Epithelial cell of prostate (primary cell): ENCODE results near the gene SEPTIN8.

Experiments
- DNase-seq: peaks from one replicate; pipeline ENCODE4 v3.0.0-alpha.2; 2011; ENCODE audit warnings: low read depth, low spot score
- H3K27ac ChIP-seq: fragments of 450-650 bp; 2 replicates; pipeline ENCODE4 v1.5.1; 2017; ENCODE audit warnings: mild to moderate bottlenecking

SEPTIN8 gene

DNA sequence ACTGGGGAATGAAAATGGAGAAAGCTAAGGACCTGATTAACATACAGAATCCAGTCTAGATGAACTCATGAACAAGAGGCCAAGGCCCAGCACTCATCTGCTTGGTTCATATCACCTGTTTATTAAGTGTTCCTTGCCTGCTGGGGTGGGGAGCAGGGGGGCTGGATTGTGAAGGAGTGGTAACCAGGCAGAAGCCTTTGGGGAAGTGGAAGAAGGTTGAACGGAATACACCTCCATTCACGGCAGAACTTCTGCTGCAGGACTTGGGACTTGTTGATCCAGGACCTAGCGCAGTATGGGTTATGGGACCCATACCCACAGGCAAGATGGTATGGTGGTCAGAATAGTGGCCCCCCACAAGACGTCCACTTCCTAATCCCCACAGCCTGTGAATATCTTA is 8.8 kb upstream of the SEPTIN8 start:
- H3K27ac ChIP-seq, result no peak overlapping the region
- no peak for DNase-seq

DNA sequence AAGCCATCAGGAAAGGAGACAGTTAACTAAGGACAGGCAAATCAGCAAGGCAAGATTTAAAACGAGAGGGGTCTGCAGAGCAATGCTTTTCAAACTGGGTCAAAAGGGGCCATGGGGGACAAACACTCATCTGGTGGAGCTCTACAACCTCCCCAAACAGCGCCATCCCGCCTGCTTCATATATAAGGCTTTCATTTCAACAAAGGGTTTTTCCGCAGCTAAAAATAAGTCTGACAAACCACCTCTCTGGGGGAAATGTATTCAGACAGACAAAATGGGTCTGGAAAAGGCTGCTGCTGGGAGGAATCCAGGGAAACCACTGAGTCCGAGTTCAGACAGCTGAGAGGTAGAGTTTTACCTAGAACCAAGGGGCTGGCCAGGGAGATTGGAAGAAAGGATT is 8.3 kb upstream of the SEPTIN8 start:
- H3K27ac ChIP-seq, result no peak overlapping the region
- DNase-seq, result no peak

DNA sequence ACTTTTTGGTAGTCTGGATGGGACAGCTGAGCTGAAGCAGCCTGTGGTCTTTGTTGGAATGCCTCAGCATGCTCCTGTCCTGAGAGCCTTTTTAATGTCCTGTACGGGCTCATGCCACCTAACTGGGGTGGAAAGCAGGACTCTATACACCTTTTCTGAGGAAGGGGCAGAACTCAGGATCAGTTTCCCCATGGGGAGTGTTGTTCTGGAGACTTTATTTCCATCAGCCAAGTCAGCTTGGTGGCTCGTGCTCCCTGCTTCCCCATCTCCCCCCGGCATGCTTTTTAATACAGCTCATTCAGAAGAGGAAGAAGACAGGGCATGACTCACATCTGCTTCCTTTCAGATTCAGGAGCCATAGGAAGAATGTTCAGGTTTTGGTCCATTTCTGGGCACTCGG is 5.1 kb upstream of the SEPTIN8 start:
- no peak for DNase-seq
- peak overlapping the region; percentile 24 for H3K27ac ChIP-seq

DNA sequence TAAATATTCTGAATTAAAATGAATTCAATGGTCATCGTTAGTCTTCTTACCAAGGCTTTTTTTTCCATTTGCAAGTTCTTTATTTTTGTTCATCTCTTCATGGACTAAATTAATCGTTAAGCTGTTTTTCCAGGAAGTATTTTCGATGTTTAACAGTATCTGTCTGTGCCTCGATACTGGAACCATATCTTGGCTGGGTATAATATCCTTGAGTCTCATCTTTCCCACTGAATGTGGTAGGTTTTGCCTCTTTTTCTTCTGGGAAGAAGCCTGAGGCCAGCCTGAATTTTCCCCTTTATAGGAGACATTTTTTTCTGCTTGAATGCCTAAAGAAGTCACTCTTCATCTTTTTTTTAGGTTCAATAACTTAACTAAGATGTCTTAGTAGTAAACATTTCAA is 4.0 kb upstream of the SEPTIN8 start:
- no peak overlapping the region for H3K27ac ChIP-seq
- DNase-seq, result no peak

DNA sequence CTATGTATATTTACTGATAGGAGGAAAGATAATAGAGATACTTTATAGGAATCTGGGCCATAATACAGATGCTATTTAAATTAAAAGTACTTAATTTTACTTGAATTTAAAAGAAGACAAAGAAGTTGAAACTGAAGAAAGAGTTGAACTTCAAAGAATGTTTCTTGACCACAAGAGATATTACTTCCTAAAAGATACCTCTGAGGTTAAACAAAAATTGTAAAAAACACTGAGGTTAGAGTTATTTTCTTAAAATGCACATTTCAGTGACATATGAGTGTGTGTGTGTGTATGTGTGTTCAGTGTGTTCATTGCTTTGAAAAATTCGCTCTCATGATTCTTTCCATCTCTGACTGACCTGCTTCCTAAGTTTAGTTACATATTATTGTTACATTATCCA is 3.5 kb upstream of the SEPTIN8 start:
- no peak overlapping the region for H3K27ac ChIP-seq
- no peak for DNase-seq

DNA sequence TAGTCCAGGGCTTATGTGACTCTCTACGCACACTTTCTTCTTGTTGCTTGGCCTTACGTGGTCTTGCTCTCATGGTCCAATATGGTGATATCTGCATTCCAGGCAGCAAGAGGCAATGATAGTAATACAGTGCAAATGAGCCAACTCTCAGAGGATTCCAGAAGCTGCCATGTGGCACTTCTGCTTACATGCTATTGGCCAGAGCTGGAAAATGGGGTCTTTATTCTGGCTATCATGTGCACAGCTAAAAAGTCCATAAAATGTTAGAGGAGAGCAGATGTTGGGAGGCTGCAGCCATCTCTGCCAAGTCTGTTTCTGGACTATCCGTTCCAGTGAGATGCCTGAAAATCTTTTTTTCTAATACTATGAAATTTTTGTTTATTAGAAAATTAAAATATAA is 2.9 kb upstream of the SEPTIN8 start:
- no peak for DNase-seq
- no peak overlapping the region for H3K27ac ChIP-seq

DNA sequence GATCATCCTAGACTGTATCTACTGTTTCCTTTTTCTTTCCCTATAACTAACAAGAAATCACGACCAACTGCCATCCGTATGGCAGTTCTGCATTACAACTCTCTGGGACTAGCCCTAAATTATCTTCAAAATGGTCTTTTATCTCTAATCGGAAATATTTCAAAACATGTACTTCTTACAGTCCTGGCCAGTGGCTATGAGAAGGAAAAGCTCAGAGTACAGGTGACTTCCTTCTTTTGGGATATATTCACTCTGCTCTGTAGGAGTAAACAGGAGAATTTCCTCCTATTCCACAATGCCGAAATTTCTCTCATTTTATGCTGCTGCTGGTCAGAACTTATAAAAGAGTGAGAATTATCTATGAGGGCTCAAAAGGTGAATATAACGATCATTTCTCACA is 1.8 kb upstream of the SEPTIN8 start:
- no peak overlapping the region for H3K27ac ChIP-seq
- no peak for DNase-seq

DNA sequence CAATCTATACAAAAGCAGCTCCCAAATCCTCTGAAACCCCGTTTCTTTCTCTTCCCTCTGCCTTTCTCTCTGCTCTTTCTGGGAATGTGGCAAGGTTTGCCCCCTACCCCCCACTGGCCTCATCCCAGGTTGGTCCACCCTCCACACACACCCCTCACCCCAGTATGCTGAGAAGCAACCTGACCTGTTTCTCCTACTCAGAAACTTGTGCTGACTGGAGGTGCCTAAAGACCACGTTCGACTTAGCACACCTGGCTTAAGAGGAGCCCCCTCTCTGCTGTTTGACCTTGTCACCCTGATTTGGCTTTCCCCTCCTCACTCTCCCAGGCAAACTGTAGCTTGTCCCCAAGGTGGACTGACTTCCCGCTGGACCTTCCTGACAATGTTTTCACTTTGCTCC is 1.1 kb upstream of the SEPTIN8 start:
- DNase-seq, result no peak
- no peak overlapping the region for H3K27ac ChIP-seq

DNA sequence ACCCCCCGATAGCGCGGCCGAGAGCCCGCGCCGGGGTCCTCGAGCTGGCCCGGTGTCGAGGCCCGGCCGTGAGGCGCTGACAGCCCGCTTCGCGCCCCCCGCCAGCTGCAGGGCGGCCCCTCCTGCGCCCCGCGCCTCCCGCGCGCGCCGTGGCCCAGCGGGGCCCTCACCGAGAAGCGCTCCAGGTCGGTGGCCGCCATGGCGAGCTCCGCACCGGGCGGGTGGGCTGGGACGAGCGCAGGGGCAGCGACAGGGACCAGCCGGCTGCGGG is 166 bp downstream of the SEPTIN8 start:
- no peak for DNase-seq
- peak overlapping the region; percentile 17 for H3K27ac ChIP-seq

DNA sequence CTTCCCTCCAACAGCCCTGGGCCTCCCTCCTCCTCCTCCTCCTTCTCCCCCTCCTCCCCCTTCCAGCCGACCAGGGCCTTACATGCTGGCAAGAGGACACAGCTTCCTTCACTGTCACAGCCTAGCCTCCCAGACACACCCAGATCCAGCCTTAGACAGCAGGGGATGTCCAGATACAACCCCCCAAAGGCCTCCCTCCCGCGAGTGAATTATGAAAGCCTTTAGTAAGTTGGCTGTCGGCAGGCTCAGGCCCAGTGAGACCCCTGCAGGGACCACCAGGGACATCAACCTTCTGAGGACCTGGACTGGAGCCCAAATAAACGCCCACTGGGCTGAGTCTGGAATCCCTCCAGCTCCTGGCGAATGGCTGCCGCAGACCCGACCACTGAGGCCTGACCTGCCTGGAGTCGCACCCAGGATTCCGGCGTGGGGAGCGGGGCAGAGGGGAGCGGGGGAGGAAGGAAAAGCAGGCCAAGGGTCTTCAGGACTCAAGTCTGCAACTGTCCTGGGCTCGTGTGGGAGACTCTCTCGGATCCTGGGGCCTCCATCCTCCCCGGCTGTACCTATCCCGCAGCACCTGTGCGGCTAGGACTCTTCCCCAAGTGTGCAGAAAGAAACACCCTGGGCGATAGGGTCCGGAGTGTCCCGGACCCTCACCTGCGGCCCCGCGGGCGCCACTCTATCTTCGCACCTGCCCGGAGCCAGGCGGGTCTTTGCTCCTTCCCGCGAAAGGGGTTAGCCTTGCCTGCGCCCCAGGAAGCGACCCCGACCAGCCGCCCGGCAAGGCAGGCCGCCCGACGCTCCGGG is 705 bp downstream of the SEPTIN8 start:
- DNase-seq, result no peak
- peak overlapping the region; percentile 17 for H3K27ac ChIP-seq

DNA sequence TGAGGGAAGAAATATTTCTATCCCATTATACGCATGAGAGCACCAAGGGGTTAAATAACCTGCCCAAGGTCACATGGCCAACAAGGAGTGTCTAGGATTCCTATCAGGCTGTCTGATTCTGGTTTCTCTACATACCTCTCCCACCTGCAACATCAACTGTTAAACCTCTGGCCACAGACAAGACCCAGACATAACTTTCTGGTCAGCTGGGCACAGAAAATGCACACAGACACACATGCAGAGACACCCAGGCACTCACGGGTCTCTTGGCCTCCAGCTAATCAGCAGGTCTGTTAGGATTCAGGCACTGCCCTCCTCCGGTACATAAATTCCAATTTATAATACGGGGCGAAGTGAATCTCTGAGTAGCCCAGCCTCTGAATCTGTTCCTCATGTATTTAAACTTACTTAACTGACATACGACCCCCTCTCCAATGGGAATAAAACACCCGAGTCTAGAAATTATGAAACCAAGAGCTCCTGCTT is 1.5 kb downstream of the SEPTIN8 start:
- no peak for DNase-seq
- peak overlapping the region; percentile 17 for H3K27ac ChIP-seq

DNA sequence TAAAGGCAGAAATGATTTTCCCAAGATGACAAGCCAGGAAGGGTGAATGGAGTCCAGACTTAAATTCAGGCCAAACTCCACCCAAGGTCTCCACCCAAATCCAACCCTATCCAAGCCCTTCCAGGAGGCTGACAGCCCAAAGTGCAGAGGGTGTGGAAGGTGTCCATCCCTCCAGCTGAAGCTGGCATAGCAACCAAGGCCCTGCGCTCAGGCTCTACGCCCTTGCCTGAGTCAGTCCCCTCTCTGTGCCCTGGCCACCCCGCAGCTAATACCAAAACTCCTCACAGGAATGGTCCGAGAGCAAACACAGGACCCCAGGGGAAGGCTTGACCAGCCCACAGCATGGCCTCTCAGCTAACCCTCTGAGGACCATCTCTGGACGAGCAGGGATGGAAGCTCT is 2.1 kb downstream of the SEPTIN8 start:
- DNase-seq, result no peak
- H3K27ac ChIP-seq, result no peak overlapping the region

DNA sequence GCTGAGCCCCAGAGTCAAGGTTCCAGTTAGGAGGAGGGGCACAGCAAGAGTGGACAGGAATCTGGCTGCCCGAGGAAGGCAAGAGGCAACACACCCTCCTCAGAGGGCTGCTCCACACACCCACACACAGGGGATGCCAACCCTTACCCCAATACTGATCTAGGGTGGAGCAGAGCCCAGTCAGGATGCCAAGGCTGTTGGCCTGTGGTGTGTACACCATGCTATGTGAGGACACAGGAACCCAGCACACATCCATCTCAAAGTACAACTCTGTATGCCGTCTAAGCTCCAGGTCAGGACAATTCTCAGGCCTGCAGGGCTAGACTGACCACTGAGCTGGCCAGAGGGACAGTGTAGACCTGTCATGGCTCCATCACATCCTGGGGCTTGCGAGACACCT is 2.6 kb downstream of the SEPTIN8 start:
- DNase-seq, result no peak
- no peak overlapping the region for H3K27ac ChIP-seq

DNA sequence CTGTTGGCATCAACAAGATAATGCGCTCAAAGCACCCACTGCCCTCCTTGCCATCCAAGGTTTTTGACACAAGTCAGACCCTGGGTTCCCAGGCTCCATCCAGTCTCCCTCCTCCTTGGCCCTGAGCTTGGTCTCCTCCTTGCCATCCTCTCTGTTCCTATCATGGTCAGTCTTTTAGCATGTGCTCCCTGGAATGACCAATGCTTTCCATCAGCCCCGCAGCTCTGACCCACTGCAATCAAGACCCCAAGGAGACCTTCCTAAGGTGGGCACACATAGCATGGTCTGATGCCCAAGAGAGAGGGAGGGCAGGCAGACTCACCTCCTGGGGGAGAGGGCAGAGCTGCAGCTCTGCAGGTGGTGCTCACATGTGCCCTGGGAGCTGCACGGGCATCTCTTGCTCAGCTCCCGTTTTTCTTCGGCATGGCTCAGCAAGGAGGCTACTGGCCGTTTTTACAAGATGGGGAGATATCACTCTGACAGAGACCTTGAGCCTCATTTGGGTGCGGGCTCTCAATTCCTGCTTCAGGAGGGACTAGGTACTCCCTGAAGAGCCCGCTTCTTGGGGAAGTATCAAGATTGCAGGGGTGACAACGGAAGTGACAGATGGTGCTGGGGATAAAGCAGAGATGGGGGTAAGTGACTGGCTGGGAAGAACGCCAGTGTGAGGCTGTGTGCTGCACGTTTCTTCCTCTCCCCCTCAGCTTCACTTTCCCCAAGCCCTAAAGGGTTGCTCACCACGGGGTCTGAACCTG is 3.3 kb downstream of the SEPTIN8 start:
- no peak for DNase-seq
- H3K27ac ChIP-seq, result no peak overlapping the region

DNA sequence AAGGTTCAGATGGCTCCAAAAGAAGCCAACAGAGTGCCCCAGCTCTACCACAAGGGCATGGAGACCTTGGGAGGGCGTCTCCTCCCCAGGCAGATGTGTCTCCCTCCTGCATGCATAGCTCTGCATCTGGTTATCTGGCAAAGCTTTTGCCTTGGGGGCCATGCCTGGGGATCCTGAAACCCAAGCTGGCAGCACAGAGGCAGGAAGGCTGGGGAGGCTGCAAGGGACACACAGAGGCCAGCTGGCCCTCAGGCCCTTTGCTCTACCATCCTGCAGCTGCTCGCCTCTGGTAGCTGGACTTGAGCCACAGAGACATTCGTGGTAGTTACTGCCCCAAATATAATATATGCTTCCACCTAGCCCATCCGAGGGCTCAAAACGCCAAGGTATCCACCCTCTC is 3.9 kb downstream of the SEPTIN8 start:
- DNase-seq, result no peak
- no peak overlapping the region for H3K27ac ChIP-seq

DNA sequence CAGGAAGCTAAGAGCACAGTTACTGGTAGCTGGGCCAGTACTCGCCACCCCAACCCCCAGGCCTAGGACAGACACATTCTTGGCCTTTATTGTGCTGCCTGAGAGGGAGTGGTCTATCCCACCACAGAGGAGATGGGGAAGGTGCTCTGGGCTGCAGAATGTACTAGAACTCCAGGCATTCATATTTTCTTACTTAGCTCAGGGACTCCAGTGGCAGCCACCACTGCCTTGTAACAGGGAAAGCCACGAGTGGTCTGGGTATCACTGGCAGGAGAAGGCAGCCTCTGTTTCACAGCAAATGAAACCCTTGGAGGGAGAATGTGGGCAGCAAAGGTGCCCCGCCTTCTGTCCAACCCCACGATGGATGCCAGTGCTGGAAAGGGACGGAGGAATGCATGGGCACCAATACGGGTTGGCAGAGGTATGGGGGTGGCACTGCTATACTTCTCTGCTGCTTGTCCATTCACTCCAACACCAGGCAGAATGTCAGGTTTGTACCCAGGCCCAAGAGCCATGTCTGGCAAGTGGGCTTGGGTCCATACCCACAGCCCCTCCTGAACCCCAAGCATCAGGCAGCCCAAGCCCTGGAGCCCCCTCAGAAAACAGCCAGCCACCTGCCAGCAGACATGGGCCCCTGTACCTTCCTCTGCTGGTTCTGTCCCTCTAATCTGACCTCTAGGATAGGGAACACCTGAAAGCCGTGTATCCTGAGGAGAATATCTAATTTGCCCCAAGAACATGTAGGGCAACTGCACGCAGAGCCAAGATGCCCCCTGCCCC is 4.6 kb downstream of the SEPTIN8 start:
- no peak for DNase-seq

DNA sequence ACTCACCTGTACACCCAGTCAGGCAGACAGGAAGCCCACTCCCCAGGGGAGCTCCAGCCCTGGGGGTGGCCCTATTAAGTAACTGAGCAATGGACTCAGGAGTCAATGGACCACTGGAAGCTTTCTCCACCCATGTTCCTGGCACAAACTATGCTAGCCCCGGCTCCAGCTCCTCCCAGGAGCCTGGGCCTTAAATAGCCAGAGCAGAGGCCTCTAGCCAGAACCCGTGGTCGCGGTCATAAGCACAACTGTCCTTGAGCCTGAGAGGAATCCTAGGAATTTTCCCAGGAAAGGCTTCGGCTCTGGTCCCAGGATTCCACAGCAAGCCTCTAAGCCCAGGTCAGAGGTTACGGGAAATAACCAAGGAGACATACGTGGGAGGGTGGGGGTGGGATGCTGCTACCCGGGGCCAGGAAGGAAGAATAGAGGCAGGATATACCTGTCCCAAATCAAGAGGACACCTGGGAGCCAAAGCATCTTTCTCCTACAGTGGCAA is 5.5 kb downstream of the SEPTIN8 start:
- no peak for DNase-seq
- H3K27ac ChIP-seq, result no peak overlapping the region

More for the DNA sequence above, 4.6 kb downstream of the SEPTIN8 start:
- H3K27ac ChIP-seq, result no peak overlapping the region

DNA sequence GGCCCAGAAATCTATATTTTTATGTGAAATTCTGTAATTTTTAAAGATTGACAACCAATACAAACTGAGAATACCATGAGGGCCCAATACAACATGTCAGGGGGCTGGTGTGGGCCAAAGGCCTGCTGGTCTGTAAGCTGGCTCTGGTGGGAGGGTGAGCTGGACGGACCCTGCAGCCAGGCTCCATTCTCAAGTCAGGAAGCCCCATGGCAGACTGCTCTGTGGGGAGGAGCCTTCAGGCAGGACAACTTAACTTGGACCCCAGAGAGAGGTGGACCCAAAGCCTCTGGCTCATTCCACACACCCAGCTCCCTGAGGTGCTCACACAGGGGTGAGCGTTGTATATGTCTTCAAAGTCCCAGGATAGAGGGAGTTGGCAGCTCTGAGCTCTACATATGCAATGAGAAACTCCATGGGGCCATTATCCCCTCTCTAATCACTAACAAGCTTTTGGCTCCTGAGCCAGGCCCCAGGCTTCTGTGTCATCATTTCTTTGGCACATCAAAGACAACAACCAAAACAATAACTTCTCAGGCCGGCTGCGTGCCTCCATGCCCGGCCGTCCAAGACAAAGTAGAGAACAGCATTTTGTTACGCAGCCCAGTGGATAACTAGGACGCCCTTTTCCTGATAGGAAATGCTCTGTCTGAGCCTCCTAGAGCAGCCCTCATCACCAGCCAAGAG is 6.4 kb downstream of the SEPTIN8 start:
- H3K27ac ChIP-seq, result no peak overlapping the region
- no peak for DNase-seq

DNA sequence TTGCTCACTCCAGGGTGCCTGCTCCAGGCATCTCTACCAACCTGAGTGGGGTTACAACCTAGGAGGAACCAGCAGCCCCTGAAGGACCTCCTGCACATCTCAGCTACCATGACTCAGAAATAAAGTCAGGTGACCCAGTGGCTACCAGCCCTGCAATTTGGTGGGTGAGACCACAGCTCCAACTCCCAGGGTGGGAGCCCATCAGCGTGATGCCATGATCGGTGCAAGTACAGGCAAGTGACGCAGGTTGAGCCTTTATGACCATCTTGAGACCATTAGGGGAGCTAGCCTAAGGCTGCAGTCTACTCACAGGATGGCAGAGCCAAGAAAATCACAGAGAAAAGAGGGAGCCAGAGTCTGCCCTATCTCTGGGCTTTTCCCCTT is 8.6 kb downstream of the SEPTIN8 start:
- H3K27ac ChIP-seq, result no peak overlapping the region
- DNase-seq, result no peak

DNA sequence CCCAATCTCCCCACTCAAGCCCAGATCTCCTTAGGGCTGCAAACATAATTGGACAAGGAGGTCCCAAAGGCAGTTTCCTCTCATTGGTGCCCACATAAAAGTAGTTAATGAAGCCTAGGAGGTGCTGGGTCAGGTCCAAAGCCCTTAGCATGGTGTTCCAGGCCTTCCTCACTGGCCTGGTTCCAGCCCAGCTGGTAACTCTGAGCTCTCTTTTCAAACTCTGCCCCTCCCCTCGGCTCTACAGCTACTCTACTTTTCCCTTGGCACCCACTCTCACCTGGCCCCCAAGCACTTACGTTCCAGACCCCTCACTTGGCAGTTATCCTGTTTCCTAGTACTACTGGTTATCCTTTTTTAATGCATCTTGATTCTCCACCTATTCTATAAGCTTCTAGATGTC is 9.9 kb downstream of the SEPTIN8 start:
- H3K27ac ChIP-seq, result no peak overlapping the region
- no peak for DNase-seq

DNA sequence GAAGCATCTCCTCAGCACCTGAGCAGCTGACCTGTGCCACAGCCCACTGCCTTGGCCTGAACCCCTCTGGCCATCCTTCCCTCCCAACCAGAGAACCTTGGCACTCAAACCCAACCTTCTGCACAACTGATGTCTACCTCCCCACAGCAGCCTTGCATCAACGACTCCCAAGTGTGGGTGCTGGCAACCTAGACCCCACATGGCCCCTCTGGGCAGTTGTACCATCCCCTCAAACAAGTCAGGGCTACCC is 10.3 kb downstream of the SEPTIN8 start:
- DNase-seq, result no peak
- no peak overlapping the region for H3K27ac ChIP-seq
